HG02588 (cell line): ENCODE data around the gene SLC24A4.

Source experiments
- ATAC-seq: cut with Tn5 transposase; IDR thresholded peaks from one replicate; pipeline ENCODE4 v1.9.1; 2021; ENCODE audit warnings: mild to moderate bottlenecking, moderate library complexity; ENCODE audit not compliant: unreplicated experiment

SLC24A4 gene

GRCh38 chr14:92323011-92323915, at the start of gene SLC24A4:
SLC24A4 (plus strand) TSS chr14:92323165; CDS start chr14:92323831, 666 bp downstream.
- no peak for ATAC-seq

GRCh38 chr14:92273166-92273565, 49.8 kb upstream of the SLC24A4 start:
- no peak for ATAC-seq

- ATAC-seq, result no peak
Measured at GRCh38 chr14:92274055-92274454, 48.9 kb upstream of the SLC24A4 start.

- ATAC-seq, result no peak
Measured at GRCh38 chr14:92276074-92276473, 46.9 kb upstream of the SLC24A4 start.

- ATAC-seq, result no peak
Measured at GRCh38 chr14:92277031-92277430, 45.9 kb upstream of the SLC24A4 start.

GRCh38 chr14:92280554-92281262, 42.3 kb upstream of the SLC24A4 start:
- no peak for ATAC-seq

- no peak for ATAC-seq
Measured at GRCh38 chr14:92282669-92283068, 40.3 kb upstream of the SLC24A4 start.

- ATAC-seq, result no peak
Measured at GRCh38 chr14:92285311-92285710, 37.7 kb upstream of the SLC24A4 start.

- no peak for ATAC-seq
Measured at GRCh38 chr14:92287987-92288386, 35.0 kb upstream of the SLC24A4 start.

GRCh38 chr14:92288994-92289660, 33.8 kb upstream of the SLC24A4 start:
- ATAC-seq, result no peak

- ATAC-seq, result no peak
Measured at GRCh38 chr14:92292673-92293072, 30.3 kb upstream of the SLC24A4 start.

GRCh38 chr14:92294506-92294905, 28.5 kb upstream of the SLC24A4 start:
- ATAC-seq, result no peak

- no peak for ATAC-seq
Measured at GRCh38 chr14:92297818-92298595, 25.0 kb upstream of the SLC24A4 start.

GRCh38 chr14:92302481-92302880, 20.5 kb upstream of the SLC24A4 start:
- no peak for ATAC-seq

- ATAC-seq, result no peak
Measured at GRCh38 chr14:92308716-92309115, 14.2 kb upstream of the SLC24A4 start.

- no peak for ATAC-seq
Measured at GRCh38 chr14:92309968-92310530, 12.9 kb upstream of the SLC24A4 start.

- ATAC-seq, result no peak
Measured at GRCh38 chr14:92310776-92311375, 12.1 kb upstream of the SLC24A4 start.

- ATAC-seq, result no peak
Measured at GRCh38 chr14:92314182-92314581, 8.8 kb upstream of the SLC24A4 start.

GRCh38 chr14:92315050-92315805, 7.7 kb upstream of the SLC24A4 start:
- ATAC-seq, result no peak
